ENCODE measurements around the gene OSBPL3.

DNA sequence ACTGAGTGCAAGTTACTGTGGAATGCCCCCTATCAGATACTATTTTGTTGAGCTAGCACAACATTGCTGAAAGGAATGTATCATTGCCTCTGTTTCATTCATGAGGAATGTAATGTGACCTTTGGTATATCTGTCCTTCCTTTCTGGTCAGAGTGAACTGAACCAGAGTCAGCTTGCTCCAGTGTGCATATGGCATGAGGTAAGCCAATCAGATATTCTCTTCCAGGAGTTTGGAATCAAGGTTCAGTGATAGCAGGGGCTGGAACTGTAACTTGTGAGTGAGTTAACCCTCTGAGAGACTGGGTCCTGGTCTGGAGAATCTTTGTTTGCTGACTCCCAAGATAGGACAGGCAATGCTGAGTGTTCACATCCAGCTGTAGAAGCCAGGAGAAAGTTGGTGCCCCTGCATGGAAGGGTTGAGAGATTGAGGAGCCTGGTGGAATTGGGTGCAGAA, 45.3 kb upstream of the OSBPL3 start:
- TF ChIP-seq, protein P1, sequence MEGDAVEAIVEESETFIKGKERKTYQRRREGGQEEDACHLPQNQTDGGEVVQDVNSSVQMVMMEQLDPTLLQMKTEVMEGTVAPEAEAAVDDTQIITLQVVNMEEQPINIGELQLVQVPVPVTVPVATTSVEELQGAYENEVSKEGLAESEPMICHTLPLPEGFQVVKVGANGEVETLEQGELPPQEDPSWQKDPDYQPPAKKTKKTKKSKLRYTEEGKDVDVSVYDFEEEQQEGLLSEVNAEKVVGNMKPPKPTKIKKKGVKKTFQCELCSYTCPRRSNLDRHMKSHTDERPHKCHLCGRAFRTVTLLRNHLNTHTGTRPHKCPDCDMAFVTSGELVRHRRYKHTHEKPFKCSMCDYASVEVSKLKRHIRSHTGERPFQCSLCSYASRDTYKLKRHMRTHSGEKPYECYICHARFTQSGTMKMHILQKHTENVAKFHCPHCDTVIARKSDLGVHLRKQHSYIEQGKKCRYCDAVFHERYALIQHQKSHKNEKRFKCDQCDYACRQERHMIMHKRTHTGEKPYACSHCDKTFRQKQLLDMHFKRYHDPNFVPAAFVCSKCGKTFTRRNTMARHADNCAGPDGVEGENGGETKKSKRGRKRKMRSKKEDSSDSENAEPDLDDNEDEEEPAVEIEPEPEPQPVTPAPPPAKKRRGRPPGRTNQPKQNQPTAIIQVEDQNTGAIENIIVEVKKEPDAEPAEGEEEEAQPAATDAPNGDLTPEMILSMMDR (IDR thresholded peaks at IDR 0.05), result no peak
- TF ChIP-seq POLR2A (IDR thresholded peaks at IDR 0.05), result no peak

Data from esophagus squamous epithelium (tissue), 4 donors.